ENCODE results near the gene KRTAP4-8.

- TF ChIP-seq REST (IDR thresholded peaks at IDR 0.05; ENCODE audit: borderline replicate concordance in 1 of 2, low read depth in 1 of 2, low read length in 2 of 2) = no peak
- TF ChIP-seq ZSCAN9 (CRISPR knock-in tag; IDR thresholded peaks at IDR 0.05; ENCODE audit: borderline replicate concordance) = no peak
- TF ChIP-seq RFX5 (IDR thresholded peaks at IDR 0.05; ENCODE audit: low read depth, low read length) = no peak
- no peak for TF ChIP-seq NFE2L1 (CRISPR knock-in tag; IDR thresholded peaks at IDR 0.05; ENCODE audit: borderline replicate concordance)
- no peak for TF ChIP-seq CC2D1A (CRISPR knock-in tag; IDR thresholded peaks at IDR 0.05)
- no peak for TF ChIP-seq YY1 (IDR thresholded peaks at IDR 0.05; ENCODE audit: insufficient read depth, insufficient replicate concordance, low read depth, low read length)
- no peak for TF ChIP-seq TFDP2 (CRISPR knock-in tag; IDR thresholded peaks at IDR 0.05)
Observed at GRCh38 chr17:41133880-41134735, 36.2 kb upstream of the KRTAP4-8 start.

Data from HepG2 (cell line).